Skeletal muscle tissue (tissue), 4 donors: ENCODE results near the gene ZNF688. TPM values are rescaled to one million over a fixed set of nuclear protein-coding genes. Genes with fewer than 3 reads are reported as not detected.
"Not testable (repeated sequence)": the region's sequence is repeated elsewhere in the genome, so short reads cannot be mapped to it uniquely, and the experiment has no call there.

Experiments used
- H3K27ac ChIP-seq: one replicate; pipeline ENCODE4 v1.7.0; 2013; ENCODE audit warnings: mild to moderate bottlenecking, low read depth, low read length, inconsistent platforms
- H3K27me3 ChIP-seq, 3 donors: one replicate each; pipeline ENCODE4 v1.7.0; 2013; ENCODE audit warnings: low read length in 3 of 3; ENCODE audit not compliant: control insufficient read depth in 3 of 3, insufficient read depth in 3 of 3
- H3K36me3 ChIP-seq, 3 donors: one replicate each; pipeline ENCODE4 v1.7.0; 2013; ENCODE audit warnings: low read length in 3 of 3; ENCODE audit not compliant: control insufficient read depth in 3 of 3, insufficient read depth in 3 of 3
- H3K4me1 ChIP-seq, 3 donors: one replicate each; pipeline ENCODE4 v1.7.0; 2013; ENCODE audit warnings: low read length in 3 of 3, mild to moderate bottlenecking in 3 of 3; ENCODE audit not compliant: control insufficient read depth in 3 of 3, insufficient read depth in 3 of 3
- H3K4me3 ChIP-seq, 3 donors: one replicate each; pipeline ENCODE4 v1.7.0; 2013; ENCODE audit warnings: low read length in 3 of 3
- H3K9ac ChIP-seq, 3 donors: one replicate each; pipeline ENCODE4 v1.7.0; 2013; ENCODE audit warnings: low read length in 3 of 3, mild to moderate bottlenecking in 3 of 3, moderate library complexity in 2 of 3, low read depth in 1 of 3
- H3K9me3 ChIP-seq, 3 donors: one replicate each; pipeline ENCODE4 v1.7.0; 2013; ENCODE audit warnings: low read length in 3 of 3; ENCODE audit not compliant: control insufficient read depth in 3 of 3
- total RNA-seq: library from RNA; depleted of rRNA; stranded (reverse); fragments of >200 nt; gene quantifications from one replicate; pipeline ENCODE4 v1.2.3, GENCODE V29; 2014
- donor health status: Osteomylitis.

The ZNF688 gene
- total RNA-seq, 1 donor from 2014 or later, result 5.7 TPM

DNA sequence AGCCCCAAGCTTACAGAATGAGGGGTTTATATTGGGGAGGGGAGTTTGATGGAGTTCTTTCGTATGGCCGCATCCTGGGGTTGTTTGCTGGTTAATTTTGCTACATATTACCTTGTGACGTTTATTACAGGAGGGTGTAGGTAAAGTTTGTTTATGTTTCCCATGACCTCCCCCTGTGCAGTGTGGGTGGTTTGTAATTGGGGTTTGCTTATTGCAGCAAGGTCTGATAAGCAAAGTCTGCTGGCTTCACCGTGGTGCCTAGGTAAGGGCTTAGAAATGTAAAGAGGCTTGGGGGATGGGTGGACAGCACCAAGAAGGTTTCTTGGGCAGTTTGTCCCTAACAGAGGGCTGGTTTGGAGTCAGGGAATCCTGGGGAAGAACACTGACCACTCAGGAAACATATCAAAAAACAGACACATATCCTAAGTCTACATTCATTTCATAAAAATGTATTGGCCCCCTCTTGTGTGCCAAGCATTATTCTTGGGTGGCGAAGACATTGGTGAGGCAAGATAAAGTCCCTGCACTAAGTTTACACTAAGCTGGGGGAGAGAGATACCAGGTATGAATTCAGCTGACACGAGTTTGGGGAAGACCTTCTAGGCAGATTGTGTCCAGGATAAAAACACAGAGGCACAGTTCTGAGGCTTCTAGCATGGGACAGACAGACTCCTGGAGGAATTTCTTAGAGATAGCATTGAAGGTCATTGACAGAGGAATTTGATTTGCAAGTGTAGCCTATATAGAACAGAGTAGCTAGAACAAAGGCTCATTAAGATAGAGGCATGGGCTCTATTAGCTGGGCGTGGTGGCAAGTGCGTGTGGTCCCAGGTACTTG, 22.9 kb downstream of the ZNF688 start:
- H3K9me3 ChIP-seq, result no peaks in the 10 kb centered on the region
- H3K36me3 ChIP-seq, result peaks cover 2 to 9% (median 8%) of the 10 kb centered on the region in 3 donors
- H3K4me3 ChIP-seq, result no peak overlapping the region
- no peak overlapping the region for H3K27ac ChIP-seq
- H3K4me1 ChIP-seq, result peaks cover 8 to 15% (median 12%) of the 10 kb centered on the region in 3 donors
- H3K9ac ChIP-seq, result peak overlapping the region in 1 of 3 donors; percentile 32
- H3K27me3 ChIP-seq, result no peaks in the 10 kb centered on the region

DNA sequence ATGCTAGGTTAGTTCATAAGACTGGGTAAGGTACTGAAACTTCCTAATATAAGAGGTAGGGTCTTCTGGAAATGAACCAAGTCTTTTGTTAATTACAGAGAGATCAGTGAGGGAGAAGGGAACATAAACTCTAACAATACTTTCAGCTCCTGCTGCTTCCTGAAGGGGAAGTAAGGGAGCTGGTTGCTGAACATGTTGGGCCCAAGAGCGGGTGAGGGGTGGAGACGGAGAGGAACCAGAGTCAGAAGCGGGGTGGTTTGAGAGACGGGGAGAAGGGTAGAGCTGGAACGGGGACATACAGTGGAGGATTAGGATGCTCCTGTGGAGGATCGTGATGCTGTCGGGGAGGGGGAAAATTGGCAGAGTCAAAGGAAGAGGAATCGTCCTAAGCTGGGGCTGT, 25.4 kb downstream of the ZNF688 start:
- Histone ChIP-seq H3K4me1 (peaks cover 0 to 5% (median 3%) of the 10 kb centered on the region in 3 donors), H3K4me3 (no peak overlapping the region), H3K36me3 (no peaks in the 10 kb centered on the region), H3K9ac (no peak overlapping the region), H3K27ac (no peak overlapping the region), H3K9me3 (no peaks in the 10 kb centered on the region), H3K27me3 (no peaks in the 10 kb centered on the region)

GRCh38 chr16:30543067-30543466, 28.4 kb downstream of the ZNF688 start:
- H3K9ac ChIP-seq, result no peak overlapping the region
- H3K27ac ChIP-seq, result no peak overlapping the region
- H3K36me3 ChIP-seq, result no peaks in the 10 kb centered on the region
- H3K4me3 ChIP-seq, result no peak overlapping the region
- no peaks in the 10 kb centered on the region for H3K9me3 ChIP-seq
- peaks cover 0 to 4% (median 0%) of the 10 kb centered on the region in 3 donors for H3K4me1 ChIP-seq
- no peaks in the 10 kb centered on the region for H3K27me3 ChIP-seq

- Histone ChIP-seq H3K27ac (no peak overlapping the region), H3K9me3 (no peaks in the 10 kb centered on the region), H3K36me3 (no peaks in the 10 kb centered on the region), H3K27me3 (no peaks in the 10 kb centered on the region), H3K4me1 (peaks cover 0 to 4% (median 0%) of the 10 kb centered on the region in 3 donors), H3K4me3 (no peak overlapping the region), H3K9ac (no peak overlapping the region)
These were observed 29.8 kb downstream of the ZNF688 start for GRCh38 chr16:30541502-30542329.

GRCh38 chr16:30540916-30541464, 30.5 kb downstream of the ZNF688 start:
- H3K4me1 ChIP-seq, H3K36me3 ChIP-seq, H3K27me3 ChIP-seq, H3K27ac ChIP-seq, H3K9ac ChIP-seq, H3K9me3 ChIP-seq, H3K4me3 ChIP-seq: not testable (repeated sequence)

GRCh38 chr16:30539986-30540526, 31.5 kb downstream of the ZNF688 start:
- H3K4me3 ChIP-seq, H3K27ac ChIP-seq, H3K9me3 ChIP-seq, H3K36me3 ChIP-seq, H3K27me3 ChIP-seq, H3K9ac ChIP-seq: not testable (repeated sequence)
- H3K4me1 ChIP-seq, result peaks cover 10 to 14% (median 10%) of the 10 kb centered on the region in 3 donors

DNA sequence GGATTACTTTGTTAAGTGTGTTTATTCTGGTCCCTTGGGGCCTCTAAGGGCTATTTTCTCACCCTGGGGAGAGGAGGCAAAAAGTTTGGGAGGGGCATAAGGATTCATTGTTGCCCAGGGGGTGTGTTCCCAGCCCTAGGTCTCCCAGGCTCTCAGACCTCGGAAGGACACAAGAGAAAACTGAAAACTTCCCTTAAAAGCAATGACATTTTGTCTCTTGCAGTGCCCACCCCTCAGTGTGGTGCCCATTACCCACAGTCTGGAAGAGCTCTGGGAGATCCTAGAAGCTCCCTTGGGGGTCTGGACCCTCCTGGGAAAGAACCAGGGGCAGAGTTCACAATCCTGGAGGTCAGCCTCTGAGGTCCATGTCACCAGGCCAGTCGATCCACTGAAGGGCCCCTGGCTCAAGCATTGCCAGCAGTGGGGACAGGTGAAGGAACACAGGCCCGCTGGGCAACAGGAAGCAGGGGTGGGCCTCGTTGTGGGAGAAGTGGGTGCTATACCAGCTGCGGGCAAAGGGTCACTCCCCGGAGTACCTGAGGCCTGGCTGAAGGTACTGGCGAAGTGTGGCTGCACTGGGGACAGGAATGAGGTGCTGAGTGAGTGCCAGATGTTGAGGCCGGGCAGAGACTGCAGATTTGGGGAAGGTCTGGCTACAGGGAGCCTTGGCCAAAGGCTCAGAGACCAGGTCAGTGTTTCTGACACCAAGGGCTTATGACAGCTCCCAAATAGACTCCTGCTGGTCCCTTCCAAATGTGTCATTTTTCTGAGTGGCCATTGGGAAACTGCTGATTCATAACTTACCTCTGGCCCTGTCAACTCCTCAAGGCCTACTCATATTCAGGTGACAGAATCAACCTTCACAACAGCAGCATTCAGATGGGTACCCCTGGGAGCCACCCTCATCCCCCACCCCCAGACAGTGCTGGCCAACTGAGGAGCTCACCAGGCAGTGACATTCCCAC, 32.2 kb downstream of the ZNF688 start:
- Histone ChIP-seq H3K9ac (peak overlapping the region in 1 of 3 donors; percentile 25), H3K9me3 (no peaks in the 10 kb centered on the region), H3K27ac (no peak overlapping the region), H3K27me3 (no peaks in the 10 kb centered on the region), H3K4me3 (no peak overlapping the region), H3K4me1 (peaks cover 10 to 14% (median 11%) of the 10 kb centered on the region in 3 donors), H3K36me3 (no peaks in the 10 kb centered on the region)

- peak overlapping the region; percentile 91 for H3K27ac ChIP-seq
These were observed 35.0 kb downstream of the ZNF688 start for GRCh38 chr16:30536391-30537024.

More at GRCh38 chr16:30536391-30537024, 35.0 kb downstream of the ZNF688 start:
- H3K4me3 ChIP-seq, H3K9ac ChIP-seq, H3K27me3 ChIP-seq, H3K9me3 ChIP-seq: not testable (repeated sequence)
- H3K36me3 ChIP-seq, result peaks cover 6 to 13% (median 9%) of the 10 kb centered on the region in 3 donors
- H3K4me1 ChIP-seq, result peaks cover 20 to 27% (median 22%) of the 10 kb centered on the region in 3 donors
